Lower leg skin (tissue), 4 donors: ENCODE results near the gene RBM20. TPM values are rescaled to one million over a fixed set of nuclear protein-coding genes. Genes with fewer than 3 reads are reported as not detected.
"Not testable (repeated sequence)": the region's sequence is repeated elsewhere in the genome, so short reads cannot be mapped to it uniquely, and the experiment has no call there.

Experiments used
- DNase-seq, 2 donors: peaks; one replicate each; pipeline ENCODE4 v3.0.0-alpha.2; 2019; ENCODE audit warnings: low spot score in 2 of 2
- H3K4me3 ChIP-seq: fragments of 200-600 bp; sonication (generic); 2 replicates; pipeline ENCODE4 v1.5.1; 2017; ENCODE audit warnings: mild to moderate bottlenecking, low read depth; ENCODE audit not compliant: poor library complexity, severe bottlenecking
- POLR2A ChIP-seq, 2 donors: fragments of 450-650 bp; IDR thresholded peaks; one replicate each; pipeline ENCODE4 v1.6.1; 2016 to 2017; ENCODE audit warnings: antibody characterized with exemption in 2 of 2, mild to moderate bottlenecking in 1 of 2, moderate library complexity in 1 of 2
- WGBS, 2 donors: methylation state at CpG; one replicate each; pipeline ENCODE4 v1.1.5; 2018; 5-methylcytosine and 5-hydroxymethylcytosine counted together
- intact Hi-C: fragments of 100-400 bp; cut with DNase I; formaldehyde crosslinking; loops from one replicate; pipeline ENCODE4 v1.15.0; 2023; ENCODE audit warnings: low total_unique reads
- total RNA-seq, 4 donors: library from RNA; depleted of rRNA; stranded (reverse); fragments of >200 nt; gene quantifications; one replicate each; pipeline ENCODE4 v1.1.0, GENCODE V29; 2016
- TF ChIP-seq, protein P1 (sequence below), 3 donors: fragments of 450-650 bp; IDR thresholded peaks; one replicate each; pipeline ENCODE4 v1.5.1; 2016; ENCODE audit warnings: antibody characterized with exemption in 3 of 3, mild to moderate bottlenecking in 3 of 3, moderate library complexity in 2 of 3

Gene RBM20
- total RNA-seq, 4 donors from 2014 or later = 0.66 to 6.2 (median 3.5) TPM

DNA sequence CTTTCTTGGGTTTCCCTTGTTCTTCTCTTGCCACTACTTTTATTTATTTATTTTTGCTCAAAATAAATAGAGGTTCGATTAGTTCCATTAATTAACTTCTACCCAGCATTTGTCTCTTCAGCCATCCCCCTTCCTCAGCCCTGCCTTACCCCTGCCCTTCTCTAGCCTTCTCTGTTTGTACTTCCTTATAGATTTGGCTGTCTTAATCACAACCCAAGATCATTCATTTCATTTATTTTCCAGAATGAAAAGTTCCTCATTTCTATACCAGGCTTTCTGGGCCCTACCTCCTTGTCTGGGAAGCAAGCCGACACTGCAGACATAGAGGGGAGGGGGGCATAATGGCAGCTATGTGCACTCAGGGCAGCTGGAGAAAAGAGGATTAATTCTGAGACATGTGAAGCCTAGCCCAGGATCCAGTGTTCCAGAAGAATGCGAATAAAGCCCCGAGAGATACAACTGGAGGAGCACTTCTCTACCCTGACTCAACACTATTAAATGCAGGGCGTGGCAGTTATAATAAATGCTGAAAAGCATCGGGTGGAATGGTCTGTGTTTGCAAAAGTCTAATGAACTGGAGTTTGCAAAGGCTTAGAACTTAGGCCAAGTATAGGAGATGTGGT, 221.2 kb downstream of the RBM20 start:
- WGBS, 2 donors = 14 to 17% methylated on average over 6 of the region's 6 CpGs
- H3K4me3 ChIP-seq = no peak overlapping the region
- TF ChIP-seq POLR2A (IDR thresholded peaks at IDR 0.05) = no peak
- TF ChIP-seq, protein P1, sequence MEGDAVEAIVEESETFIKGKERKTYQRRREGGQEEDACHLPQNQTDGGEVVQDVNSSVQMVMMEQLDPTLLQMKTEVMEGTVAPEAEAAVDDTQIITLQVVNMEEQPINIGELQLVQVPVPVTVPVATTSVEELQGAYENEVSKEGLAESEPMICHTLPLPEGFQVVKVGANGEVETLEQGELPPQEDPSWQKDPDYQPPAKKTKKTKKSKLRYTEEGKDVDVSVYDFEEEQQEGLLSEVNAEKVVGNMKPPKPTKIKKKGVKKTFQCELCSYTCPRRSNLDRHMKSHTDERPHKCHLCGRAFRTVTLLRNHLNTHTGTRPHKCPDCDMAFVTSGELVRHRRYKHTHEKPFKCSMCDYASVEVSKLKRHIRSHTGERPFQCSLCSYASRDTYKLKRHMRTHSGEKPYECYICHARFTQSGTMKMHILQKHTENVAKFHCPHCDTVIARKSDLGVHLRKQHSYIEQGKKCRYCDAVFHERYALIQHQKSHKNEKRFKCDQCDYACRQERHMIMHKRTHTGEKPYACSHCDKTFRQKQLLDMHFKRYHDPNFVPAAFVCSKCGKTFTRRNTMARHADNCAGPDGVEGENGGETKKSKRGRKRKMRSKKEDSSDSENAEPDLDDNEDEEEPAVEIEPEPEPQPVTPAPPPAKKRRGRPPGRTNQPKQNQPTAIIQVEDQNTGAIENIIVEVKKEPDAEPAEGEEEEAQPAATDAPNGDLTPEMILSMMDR (IDR thresholded peaks at IDR 0.05) = no peak
- intact Hi-C loops = no loop called here
- peak; percentile 76 to 85 for DNase-seq

DNA sequence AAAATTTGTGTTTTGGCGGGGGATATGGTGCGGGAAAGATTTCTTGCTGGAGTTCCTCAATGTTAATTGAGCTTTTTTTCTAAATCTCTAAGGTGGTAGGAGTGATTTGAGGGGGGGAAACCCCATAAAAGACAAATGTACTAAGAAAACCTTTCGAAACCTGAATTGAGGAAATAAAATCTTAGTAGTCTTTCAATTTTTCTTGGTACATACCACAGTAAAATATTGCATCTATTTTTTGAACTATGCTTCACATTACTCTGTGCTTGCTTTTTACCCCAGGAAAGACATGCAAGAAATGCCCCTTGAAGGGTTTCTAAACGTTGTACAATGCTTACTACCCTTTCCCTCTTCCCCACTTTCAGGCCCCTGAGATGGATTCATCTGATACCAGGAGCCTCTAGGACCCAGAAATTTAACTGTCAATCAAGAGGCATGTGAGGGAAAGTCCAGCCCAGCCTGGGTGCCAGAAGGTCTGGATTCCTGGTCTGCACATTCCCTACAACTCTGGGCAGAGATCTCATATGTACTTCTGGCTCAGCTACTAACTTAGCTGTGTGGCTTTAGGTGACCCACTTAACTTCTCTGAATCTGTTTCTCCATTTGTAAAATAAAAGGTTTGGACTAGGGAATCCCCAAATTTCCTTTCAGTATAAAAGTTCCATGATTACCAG, 221.8 kb downstream of the RBM20 start:
- WGBS, 2 donors = 26 to 29% methylated on average over 4 of the region's 4 CpGs
- TF ChIP-seq, protein P1 (IDR thresholded peaks at IDR 0.05) = no peak
- H3K4me3 ChIP-seq = no peak overlapping the region
- intact Hi-C loops = no loop called here
- DNase-seq = no peak

DNA sequence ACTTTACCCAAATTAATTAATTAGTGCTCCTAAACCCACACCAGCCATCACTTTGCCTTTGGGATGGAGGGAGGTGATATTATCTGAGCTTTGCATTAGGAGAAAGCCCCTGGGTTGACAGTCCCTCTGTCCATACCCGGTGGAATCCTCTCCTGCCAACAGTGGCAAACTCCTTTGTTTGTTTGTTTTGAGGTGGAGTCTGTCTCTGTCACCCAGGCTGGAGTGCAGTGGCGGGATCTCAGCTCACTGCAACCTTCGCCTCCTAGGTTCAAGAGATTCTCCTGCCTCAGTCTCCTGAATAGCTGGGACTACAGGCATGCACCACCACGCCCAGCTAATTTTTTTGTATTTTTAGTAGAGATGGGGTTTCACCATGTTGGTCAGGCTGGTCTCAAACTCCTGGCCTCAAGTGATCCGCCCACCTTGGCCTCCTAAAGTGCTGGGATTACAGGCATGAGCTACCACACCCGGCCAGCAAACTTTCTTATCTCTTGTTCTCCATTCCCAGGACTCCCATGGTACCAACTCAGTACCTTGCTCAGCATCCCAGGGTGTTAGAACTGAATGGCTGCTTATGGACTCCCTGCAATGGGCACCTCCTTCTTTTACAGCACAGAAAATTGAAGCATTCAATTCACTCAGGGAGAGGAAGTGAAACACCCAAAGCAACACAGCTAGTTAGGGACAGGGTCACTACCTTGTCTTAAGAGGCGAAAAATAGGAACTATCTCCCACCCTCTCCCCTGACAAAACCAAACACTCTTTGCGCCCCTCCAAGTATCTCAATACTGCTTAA, 223.1 kb downstream of the RBM20 start:
- 84 to 85% methylated on average over 8 of the region's 8 CpGs for WGBS, 2 donors
- intact Hi-C loops, H3K4me3 ChIP-seq: not testable (repeated sequence)
- DNase-seq = peak in 1 of 2 donors; percentile 63

DNA sequence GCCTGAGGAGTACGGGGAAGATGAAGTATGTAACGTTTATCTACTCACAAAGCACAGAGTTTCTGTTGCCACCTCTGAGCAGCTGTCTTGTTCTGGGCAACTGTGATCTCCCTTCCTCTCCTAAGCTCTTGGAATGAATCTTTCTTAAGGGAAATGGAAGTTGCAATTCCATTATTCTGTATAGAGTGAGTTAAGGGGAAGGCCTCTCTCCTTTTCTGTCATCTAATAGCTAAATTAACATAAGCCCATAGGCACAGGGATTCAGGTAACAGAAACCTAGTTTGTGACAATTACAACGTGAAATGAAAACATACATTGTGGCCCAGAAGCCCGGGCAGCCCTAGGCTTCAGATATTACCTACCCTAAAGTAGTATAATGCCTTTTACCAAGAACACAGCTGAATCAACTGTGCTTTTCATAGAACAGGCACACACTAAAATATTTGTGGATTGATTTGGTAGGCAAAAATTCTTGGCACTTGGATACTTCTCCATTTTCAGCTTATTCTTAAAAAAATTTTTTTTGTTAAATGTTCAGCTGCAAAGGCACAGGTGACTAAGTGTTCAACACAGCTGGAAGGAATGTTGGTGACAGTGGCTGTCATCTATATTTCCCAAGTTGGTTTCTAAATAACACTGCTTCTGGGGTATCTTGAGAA, 223.8 kb downstream of the RBM20 start:
- WGBS, 2 donors = 61% methylated on average over 4 of the region's 4 CpGs
- H3K4me3 ChIP-seq = no peak overlapping the region
- intact Hi-C loops = no loop called here
- no peak for DNase-seq
- TF ChIP-seq, protein P1 (IDR thresholded peaks at IDR 0.05) = no peak
- TF ChIP-seq POLR2A (IDR thresholded peaks at IDR 0.05) = no peak

DNA sequence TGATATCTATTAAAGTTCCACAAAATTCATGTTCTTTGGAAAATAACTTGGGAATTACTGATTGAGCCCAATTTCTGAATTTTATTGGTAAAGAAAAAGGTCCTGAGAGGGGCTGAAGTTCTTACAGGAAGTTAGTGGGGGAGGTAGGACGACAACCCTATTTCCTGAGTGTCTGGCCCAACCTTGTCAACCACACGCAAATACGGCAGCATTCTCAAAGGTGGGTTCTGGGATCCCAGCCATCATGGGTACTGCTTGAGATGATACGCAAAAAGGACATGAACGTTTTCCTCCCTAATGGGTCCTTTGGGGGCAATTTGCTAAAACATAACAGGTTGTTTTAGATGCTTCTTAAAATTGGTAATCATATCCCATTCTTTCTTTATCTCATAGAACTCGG, 224.8 kb downstream of the RBM20 start:
- no peak overlapping the region for H3K4me3 ChIP-seq
- no peak for DNase-seq
- WGBS, 2 donors = 79 to 88% methylated on average over 6 of the region's 6 CpGs
- TF ChIP-seq, protein P1 (IDR thresholded peaks at IDR 0.05) = no peak
- TF ChIP-seq POLR2A (IDR thresholded peaks at IDR 0.05) = no peak
- intact Hi-C loops = no loop called here

DNA sequence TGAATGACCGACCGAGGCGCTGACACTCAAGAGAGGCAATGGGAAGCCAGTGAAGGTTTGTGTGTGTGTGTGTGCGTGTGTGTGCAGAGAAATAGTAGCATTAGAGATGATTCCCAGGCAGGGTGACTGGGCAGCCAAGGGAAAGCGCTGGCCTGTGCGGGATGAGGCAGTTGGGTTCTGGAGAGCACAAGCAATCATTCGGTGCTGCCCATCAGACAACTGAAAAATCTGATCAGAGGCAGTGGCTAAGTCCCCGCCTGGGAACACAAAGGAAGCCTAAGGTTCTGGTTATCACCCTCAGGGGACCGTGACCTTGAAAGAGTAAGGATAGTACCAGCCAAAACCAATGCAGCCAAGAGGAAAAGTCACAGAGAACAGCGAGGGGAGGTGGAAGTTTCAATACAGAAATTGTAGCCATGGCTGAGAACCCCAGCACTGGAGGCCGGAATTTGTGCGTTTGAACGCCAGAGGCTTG, 226.7 kb downstream of the RBM20 start:
- no peak for TF ChIP-seq POLR2A (IDR thresholded peaks at IDR 0.05)
- TF ChIP-seq, protein P1 (IDR thresholded peaks at IDR 0.05) = no peak
- no peak overlapping the region for H3K4me3 ChIP-seq
- intact Hi-C loops = no loop called here
- WGBS, 2 donors = 46 to 47% methylated on average over 13 of the region's 13 CpGs
- peak in 1 of 2 donors; percentile 87 for DNase-seq
